Measurements from ENCODE around the gene CPM. TPM values are rescaled to one million over a fixed set of nuclear protein-coding genes. Genes with fewer than 3 reads are reported as not detected.

Gene CPM
- total and polyA plus RNA-seq, 4 donors, result 14.2 to 65.0 (median 24.0) TPM

DNA sequence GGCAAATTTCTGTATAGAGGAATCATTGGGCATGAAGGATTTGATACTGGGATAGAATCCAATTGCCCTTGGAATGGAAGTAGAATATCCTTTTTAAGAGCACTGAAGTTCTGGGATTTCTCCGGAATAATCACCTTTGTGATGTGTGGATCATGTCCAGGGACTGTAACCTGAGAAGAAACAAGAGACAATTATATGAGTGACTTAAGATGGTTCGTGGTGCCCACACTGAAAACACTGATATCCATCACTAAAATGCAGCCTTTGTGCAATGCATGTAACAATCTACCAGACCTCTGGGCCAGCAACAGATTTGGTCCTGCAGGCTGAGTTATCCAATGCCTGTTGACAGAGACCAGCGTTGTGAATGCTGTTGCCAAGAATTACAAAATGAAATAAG lies 76.5 kb downstream of the CPM start:
- H3K9ac ChIP-seq (ENCODE audit: low read depth in 1 of 2, low read length in 2 of 2), result no peak overlapping the region
- 76% methylated on average over 3 of the region's 3 CpGs for WGBS
- H3K36me3 ChIP-seq (ENCODE audit: control insufficient read depth in 4 of 4, insufficient read depth in 3 of 4, low read depth in 1 of 4, low read length in 3 of 4), result peaks cover 0 to 3% (median 1%) of the 10 kb centered on the region in 4 donors
- peaks cover 0 to 6% (median 0%) of the 10 kb centered on the region in 4 donors for H3K4me1 ChIP-seq (ENCODE audit: control insufficient read depth in 4 of 4, insufficient read depth in 4 of 4, low read length in 3 of 4)
- TF ChIP-seq, protein P1, sequence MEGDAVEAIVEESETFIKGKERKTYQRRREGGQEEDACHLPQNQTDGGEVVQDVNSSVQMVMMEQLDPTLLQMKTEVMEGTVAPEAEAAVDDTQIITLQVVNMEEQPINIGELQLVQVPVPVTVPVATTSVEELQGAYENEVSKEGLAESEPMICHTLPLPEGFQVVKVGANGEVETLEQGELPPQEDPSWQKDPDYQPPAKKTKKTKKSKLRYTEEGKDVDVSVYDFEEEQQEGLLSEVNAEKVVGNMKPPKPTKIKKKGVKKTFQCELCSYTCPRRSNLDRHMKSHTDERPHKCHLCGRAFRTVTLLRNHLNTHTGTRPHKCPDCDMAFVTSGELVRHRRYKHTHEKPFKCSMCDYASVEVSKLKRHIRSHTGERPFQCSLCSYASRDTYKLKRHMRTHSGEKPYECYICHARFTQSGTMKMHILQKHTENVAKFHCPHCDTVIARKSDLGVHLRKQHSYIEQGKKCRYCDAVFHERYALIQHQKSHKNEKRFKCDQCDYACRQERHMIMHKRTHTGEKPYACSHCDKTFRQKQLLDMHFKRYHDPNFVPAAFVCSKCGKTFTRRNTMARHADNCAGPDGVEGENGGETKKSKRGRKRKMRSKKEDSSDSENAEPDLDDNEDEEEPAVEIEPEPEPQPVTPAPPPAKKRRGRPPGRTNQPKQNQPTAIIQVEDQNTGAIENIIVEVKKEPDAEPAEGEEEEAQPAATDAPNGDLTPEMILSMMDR (IDR thresholded peaks at IDR 0.05; ENCODE audit: low read depth, low read length, missing input control), result no peak
- no peak for TF ChIP-seq SP1 (IDR thresholded peaks at IDR 0.05)
- TF ChIP-seq, protein P2, sequence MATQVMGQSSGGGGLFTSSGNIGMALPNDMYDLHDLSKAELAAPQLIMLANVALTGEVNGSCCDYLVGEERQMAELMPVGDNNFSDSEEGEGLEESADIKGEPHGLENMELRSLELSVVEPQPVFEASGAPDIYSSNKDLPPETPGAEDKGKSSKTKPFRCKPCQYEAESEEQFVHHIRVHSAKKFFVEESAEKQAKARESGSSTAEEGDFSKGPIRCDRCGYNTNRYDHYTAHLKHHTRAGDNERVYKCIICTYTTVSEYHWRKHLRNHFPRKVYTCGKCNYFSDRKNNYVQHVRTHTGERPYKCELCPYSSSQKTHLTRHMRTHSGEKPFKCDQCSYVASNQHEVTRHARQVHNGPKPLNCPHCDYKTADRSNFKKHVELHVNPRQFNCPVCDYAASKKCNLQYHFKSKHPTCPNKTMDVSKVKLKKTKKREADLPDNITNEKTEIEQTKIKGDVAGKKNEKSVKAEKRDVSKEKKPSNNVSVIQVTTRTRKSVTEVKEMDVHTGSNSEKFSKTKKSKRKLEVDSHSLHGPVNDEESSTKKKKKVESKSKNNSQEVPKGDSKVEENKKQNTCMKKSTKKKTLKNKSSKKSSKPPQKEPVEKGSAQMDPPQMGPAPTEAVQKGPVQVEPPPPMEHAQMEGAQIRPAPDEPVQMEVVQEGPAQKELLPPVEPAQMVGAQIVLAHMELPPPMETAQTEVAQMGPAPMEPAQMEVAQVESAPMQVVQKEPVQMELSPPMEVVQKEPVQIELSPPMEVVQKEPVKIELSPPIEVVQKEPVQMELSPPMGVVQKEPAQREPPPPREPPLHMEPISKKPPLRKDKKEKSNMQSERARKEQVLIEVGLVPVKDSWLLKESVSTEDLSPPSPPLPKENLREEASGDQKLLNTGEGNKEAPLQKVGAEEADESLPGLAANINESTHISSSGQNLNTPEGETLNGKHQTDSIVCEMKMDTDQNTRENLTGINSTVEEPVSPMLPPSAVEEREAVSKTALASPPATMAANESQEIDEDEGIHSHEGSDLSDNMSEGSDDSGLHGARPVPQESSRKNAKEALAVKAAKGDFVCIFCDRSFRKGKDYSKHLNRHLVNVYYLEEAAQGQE (IDR thresholded peaks at IDR 0.05), result no peak
- no peak for TF ChIP-seq FOXA1 (IDR thresholded peaks at IDR 0.05)
- no peak for TF ChIP-seq NR2F2 (IDR thresholded peaks at IDR 0.05)
- TF ChIP-seq YY1 (IDR thresholded peaks at IDR 0.05), result no peak
- TF ChIP-seq GABPA (IDR thresholded peaks at IDR 0.05 in 1 of 2, conservative IDR thresholded peaks at IDR 0.05 in 1 of 2), result no peak
- no peak for TF ChIP-seq EGR1 (IDR thresholded peaks at IDR 0.05; ENCODE audit: low read depth in 2 of 2)
- TF ChIP-seq MAX (IDR thresholded peaks at IDR 0.05), result no peak
- TF ChIP-seq HNF4A (conservative IDR thresholded peaks at IDR 0.05), result no peak
- TF ChIP-seq, protein P3, sequence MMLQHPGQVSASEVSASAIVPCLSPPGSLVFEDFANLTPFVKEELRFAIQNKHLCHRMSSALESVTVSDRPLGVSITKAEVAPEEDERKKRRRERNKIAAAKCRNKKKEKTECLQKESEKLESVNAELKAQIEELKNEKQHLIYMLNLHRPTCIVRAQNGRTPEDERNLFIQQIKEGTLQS (IDR thresholded peaks at IDR 0.05), result no peak
- TF ChIP-seq JUND (IDR thresholded peaks at IDR 0.05), result no peak
- no peak for TF ChIP-seq HNF4G (IDR thresholded peaks at IDR 0.05)
- TF ChIP-seq RXRA (IDR thresholded peaks at IDR 0.05), result no peak
- no peak for TF ChIP-seq TAF1 (conservative IDR thresholded peaks at IDR 0.05)
- no peak for TF ChIP-seq ZBTB33 (IDR thresholded peaks at IDR 0.05)
- no peak for TF ChIP-seq FOXA2 (IDR thresholded peaks at IDR 0.05)
- TF ChIP-seq RAD21 (IDR thresholded peaks at IDR 0.05), result no peak
- H3K27me3 ChIP-seq (ENCODE audit: control insufficient read depth in 4 of 4, insufficient read depth in 4 of 4, low read length in 3 of 4), result no peaks in the 10 kb centered on the region
- H3K27ac ChIP-seq (ENCODE audit: low read depth in 1 of 2, low read length in 2 of 2), result no peak overlapping the region
- DNase-seq (ENCODE audit: low spot score), result no peak
- no peak overlapping the region for H3K4me3 ChIP-seq (ENCODE audit: low read depth in 1 of 3, low read length in 3 of 3)
- no peaks in the 10 kb centered on the region for H3K9me3 ChIP-seq (ENCODE audit: control insufficient read depth in 4 of 4, low read length in 3 of 4)
